ENCODE results near the gene TIMD4.
"Not testable (repeated sequence)": the region's sequence is repeated elsewhere in the genome, so short reads cannot be mapped to it uniquely, and the experiment has no call there.

TIMD4 gene

DNA sequence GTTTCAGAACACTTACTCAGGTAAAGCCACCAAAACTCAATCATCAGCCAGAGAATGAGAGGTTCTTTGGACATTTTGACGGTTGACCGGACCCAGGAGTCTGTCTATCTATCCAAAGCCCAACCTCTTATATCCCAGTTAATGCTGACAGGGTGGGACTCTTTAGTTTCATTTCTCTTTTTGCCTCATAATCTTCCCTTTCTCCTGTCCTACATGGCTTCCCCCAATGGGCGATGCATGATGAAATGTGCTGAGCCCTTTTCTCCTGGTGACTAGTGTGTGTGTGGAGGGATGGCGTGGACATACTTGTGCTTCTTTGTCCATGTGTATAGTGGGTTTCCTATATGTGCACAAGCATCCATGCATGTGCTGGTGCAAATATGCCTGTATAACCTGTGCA, at the start of gene TIMD4:
TSS of gene TIMD4 (minus strand) at position 102 of the 400 bp plus-strand sequence. CDS start at position 74, 28 bp downstream.
- DNase-seq (ENCODE audit: low spot score in 2 of 2) (no peak), ATAC-seq (no peak)
- no peak within 1 kb of the TSS for H3K4me3 Mint-ChIP-seq
- H3K9me3 Mint-ChIP-seq = no peaks in the 10 kb centered on the region
- H3K27ac Mint-ChIP-seq = no peak within 1 kb of the TSS
- no peaks in the 10 kb centered on the region for H3K4me1 Mint-ChIP-seq
- H3K36me3 Mint-ChIP-seq = no peaks in the 10 kb centered on the region

DNA sequence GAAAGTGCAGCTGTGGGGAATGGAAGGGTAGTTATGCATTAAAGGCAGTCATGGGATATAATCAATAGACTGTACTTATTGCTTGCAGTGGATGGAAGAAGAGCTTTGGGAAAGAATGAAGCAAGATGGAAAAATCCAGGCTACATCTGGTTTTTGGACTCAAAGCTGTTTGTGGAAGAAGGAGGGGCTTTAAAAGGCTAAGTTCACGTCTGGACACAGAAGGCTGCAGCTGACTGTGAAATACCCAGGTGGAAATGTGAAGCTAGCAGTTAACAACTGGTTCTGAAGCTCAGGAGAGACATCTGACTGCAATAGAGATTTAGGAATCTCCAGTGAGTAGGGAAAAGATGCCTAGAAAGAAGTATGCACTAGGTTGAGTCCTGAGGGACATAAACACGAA, 43.2 kb upstream of the TIMD4 start:
- Mint-ChIP-seq H3K36me3 (no peaks in the 10 kb centered on the region), H3K4me3 (no peak overlapping the region), H3K9me3 (peaks cover 4% of the 10 kb centered on the region), H3K27ac (no peak overlapping the region), H3K4me1 (peaks cover 21% of the 10 kb centered on the region)
- ATAC-seq (no peak), DNase-seq (ENCODE audit: low spot score in 2 of 2) (no peak)

DNA sequence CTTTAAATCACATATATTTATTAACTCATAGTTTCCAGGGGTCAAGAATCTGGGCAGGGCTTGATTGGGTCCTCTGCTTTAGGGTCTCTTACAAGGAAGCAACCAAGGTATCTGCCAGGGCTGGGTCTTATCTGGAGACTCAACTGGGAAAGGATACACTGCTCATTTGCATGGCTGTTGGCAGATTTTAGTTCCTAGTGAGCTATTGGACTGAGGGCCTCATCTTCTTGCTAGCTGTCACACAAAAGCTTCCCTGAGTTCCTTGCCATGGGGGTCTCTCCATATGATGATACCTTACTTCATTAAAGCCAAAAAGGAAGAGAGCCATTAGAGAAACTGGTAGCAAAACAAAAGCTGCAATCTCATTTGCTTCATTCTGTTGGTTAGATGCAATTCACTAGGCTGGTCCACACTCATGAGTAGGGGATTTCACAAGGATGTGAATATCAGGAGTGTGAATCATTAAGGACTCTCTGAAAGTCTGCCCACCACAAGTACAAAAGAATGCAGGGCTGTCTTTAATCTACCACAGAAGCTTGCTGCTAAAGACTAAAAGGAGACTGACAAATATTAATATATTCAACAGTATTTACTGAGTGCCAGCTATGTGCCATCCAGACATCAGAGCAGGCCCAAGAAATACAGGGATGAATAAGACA, 42.0 kb upstream of the TIMD4 start:
- ATAC-seq = peak; percentile 98
- Mint-ChIP-seq H3K27ac (peak overlapping the region; percentile 24), H3K9me3 (peaks cover 4% of the 10 kb centered on the region), H3K4me3 (no peak overlapping the region), H3K4me1 (peaks cover 21% of the 10 kb centered on the region), H3K36me3 (no peaks in the 10 kb centered on the region)
- no peak for DNase-seq (ENCODE audit: low spot score in 2 of 2)

- peaks cover 9% of the 10 kb centered on the region for H3K4me1 Mint-ChIP-seq
- H3K4me3 Mint-ChIP-seq = no peak overlapping the region
- peak; percentile 31 for ATAC-seq
- no peaks in the 10 kb centered on the region for H3K36me3 Mint-ChIP-seq
- no peak overlapping the region for H3K27ac Mint-ChIP-seq
- no peak for DNase-seq (ENCODE audit: low spot score in 2 of 2)
- H3K9me3 Mint-ChIP-seq = peaks cover 5% of the 10 kb centered on the region
Measured at GRCh38 chr5:156991714-156992113, 28.7 kb upstream of the TIMD4 start.

GRCh38 chr5:156984064-156984463, 21.0 kb upstream of the TIMD4 start:
- H3K4me1 Mint-ChIP-seq = peaks cover 11% of the 10 kb centered on the region
- no peaks in the 10 kb centered on the region for H3K36me3 Mint-ChIP-seq
- H3K9me3 Mint-ChIP-seq = peaks cover 5% of the 10 kb centered on the region
- H3K27ac Mint-ChIP-seq = no peak overlapping the region
- ATAC-seq (no peak), DNase-seq (ENCODE audit: low spot score in 2 of 2) (no peak)
- no peak overlapping the region for H3K4me3 Mint-ChIP-seq

GRCh38 chr5:156981481-156981880, 18.5 kb upstream of the TIMD4 start:
- DNase-seq (ENCODE audit: low spot score in 2 of 2) (no peak), ATAC-seq (no peak)
- no peaks in the 10 kb centered on the region for H3K9me3 Mint-ChIP-seq
- no peak overlapping the region for H3K4me3 Mint-ChIP-seq
- no peaks in the 10 kb centered on the region for H3K36me3 Mint-ChIP-seq
- peaks cover under 1% of the 10 kb centered on the region for H3K4me1 Mint-ChIP-seq
- no peak overlapping the region for H3K27ac Mint-ChIP-seq

DNA sequence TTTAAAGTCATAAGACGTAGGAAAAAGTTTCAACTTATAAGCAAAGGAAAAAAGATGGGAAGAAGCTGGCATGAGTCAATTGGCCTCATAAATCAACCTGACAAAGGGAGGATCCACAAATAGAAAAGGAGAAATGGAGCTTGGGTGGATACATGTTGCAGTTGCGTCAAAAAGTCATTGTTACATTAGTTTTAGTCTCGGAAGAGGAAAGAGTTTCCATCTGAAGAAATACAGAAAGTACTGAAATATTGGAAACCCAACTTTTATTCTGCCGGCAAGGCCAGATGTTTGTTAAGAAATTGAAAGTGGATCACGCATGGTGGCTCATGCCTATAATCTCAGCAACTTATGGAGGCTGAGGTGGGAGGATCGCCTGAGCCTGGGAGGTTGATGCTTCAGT, 11.3 kb upstream of the TIMD4 start:
- no peak overlapping the region for H3K4me3 Mint-ChIP-seq
- H3K4me1 Mint-ChIP-seq = peaks cover 18% of the 10 kb centered on the region
- DNase-seq (ENCODE audit: low spot score in 2 of 2) (no peak), ATAC-seq (no peak)
- H3K36me3 Mint-ChIP-seq = no peaks in the 10 kb centered on the region
- peaks cover 5% of the 10 kb centered on the region for H3K9me3 Mint-ChIP-seq
- peak overlapping the region; percentile 30 for H3K27ac Mint-ChIP-seq

DNA sequence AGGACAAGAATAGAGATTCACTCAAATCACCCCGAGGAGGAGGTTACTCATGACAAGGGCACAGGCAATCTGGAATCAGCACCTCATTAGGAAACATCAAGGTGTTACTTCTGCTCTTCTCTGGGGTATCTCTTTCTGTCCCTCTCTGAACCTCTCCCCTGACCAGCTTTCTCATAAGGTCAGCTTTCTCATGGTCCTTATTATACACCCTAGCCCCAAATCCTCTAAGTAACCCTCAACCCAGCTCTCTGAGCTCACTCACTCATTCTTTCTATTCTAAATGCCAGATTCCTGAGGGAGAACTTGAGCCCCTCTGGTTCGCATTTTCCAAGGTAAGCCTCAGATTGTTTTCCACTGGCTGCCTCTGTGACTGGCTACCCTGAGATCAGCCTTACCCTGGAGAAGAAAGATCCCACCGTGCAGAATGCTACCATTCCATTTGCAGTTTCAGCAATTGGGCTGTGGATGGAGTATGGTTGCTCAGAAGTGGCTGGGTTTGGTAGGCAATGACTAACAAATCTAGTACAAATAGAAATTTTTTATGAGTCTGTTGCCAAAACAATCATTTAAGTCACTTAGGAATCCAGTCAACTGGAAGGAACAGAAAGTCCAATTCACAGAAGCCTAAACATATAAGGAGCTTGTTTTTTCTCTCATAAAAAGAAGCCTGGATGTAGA, 9.0 kb upstream of the TIMD4 start:
- no peak for DNase-seq (ENCODE audit: low spot score in 2 of 2)
- Mint-ChIP-seq H3K27ac (peak overlapping the region; percentile 32), H3K4me1 (peaks cover 18% of the 10 kb centered on the region), H3K4me3 (no peak overlapping the region), H3K36me3 (no peaks in the 10 kb centered on the region), H3K9me3 (peaks cover 5% of the 10 kb centered on the region)
- ATAC-seq = peak; percentile 42

DNA sequence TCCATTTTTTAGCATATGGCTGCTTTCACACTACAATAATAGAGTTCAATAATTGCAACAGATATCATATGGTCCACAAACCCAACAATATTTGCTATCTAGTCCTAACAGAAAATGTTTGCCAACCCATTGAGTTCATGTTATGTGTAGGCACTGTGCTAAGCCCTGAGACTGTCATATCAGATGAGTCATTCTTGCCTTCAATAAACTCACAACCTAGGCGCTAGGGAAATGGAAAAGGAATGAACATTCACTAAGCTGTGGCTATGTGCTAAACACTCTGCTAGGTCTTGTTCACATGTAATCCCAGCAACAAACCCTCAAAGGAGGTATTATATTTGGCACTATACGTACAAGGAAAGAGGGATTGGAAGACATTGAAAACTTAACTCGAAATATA, 8.4 kb upstream of the TIMD4 start:
- Mint-ChIP-seq H3K27ac (peak overlapping the region; percentile 32), H3K4me1 (peaks cover 18% of the 10 kb centered on the region), H3K9me3 (peaks cover 5% of the 10 kb centered on the region), H3K36me3 (no peaks in the 10 kb centered on the region), H3K4me3 (no peak overlapping the region)
- no peak for DNase-seq (ENCODE audit: low spot score in 2 of 2)
- peak; percentile 80 for ATAC-seq

DNA sequence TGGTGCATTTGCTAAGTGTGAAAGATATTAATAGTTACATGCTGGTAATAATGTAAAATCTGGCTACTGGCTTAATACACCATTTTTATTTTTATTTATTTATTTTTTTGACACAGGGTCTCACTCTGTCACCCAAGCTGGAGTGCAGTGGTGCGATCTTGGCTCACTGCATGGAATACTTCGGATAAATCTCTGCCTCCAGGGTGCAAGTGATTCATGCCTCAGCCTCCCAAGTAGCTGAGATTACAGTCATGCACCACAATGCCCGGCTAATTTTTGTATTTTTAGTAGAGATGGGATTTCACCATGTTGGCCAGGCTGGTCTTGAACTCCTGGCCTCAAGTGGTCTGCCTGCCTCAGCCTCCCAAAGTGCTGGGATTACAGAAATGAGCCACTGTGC, 4.4 kb upstream of the TIMD4 start:
- ATAC-seq; H3K36me3 Mint-ChIP-seq; H3K9me3 Mint-ChIP-seq; H3K27ac Mint-ChIP-seq; DNase-seq (ENCODE audit: low spot score in 2 of 2); H3K4me3 Mint-ChIP-seq: not testable (repeated sequence)
- H3K4me1 Mint-ChIP-seq = peaks cover 12% of the 10 kb centered on the region

- H3K27ac Mint-ChIP-seq = no peak overlapping the region
- peaks cover 6% of the 10 kb centered on the region for H3K4me1 Mint-ChIP-seq
- ATAC-seq = no peak
Measured at GRCh38 chr5:156956321-156956720, 6.7 kb downstream of the TIMD4 start.

DNA sequence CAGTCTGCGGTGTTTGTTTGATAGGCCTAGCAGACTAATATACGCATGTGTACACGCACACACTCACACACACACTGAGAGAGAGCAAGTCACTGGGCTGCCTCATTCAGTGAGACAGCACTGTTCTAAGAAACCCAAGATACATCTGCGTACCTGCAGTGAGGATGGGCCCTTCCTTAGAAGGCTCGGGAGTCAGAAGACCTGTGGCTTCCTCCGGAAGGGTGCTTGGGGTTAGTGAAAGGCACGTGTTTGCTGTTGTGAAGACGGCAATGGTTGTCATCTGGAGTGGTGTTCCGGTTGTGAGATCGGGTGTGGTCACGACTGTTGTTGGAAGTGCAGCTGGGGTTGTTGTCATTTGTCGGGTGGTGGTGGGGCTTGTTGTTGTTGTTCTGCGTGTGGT, 11.7 kb downstream of the TIMD4 start:
- H3K4me1 Mint-ChIP-seq = peaks cover 6% of the 10 kb centered on the region
- no peaks in the 10 kb centered on the region for H3K9me3 Mint-ChIP-seq
- H3K4me3 Mint-ChIP-seq = no peak overlapping the region
- no peaks in the 10 kb centered on the region for H3K36me3 Mint-ChIP-seq
- peak overlapping the region; percentile 37 for H3K27ac Mint-ChIP-seq
- DNase-seq (ENCODE audit: low spot score in 2 of 2) = no peak
- ATAC-seq = peak; percentile 44

More at GRCh38 chr5:156956321-156956720, 6.7 kb downstream of the TIMD4 start:
- no peak overlapping the region for H3K4me3 Mint-ChIP-seq
- H3K9me3 Mint-ChIP-seq = no peaks in the 10 kb centered on the region
- no peaks in the 10 kb centered on the region for H3K36me3 Mint-ChIP-seq
- DNase-seq (ENCODE audit: low spot score in 2 of 2) = no peak

DNA sequence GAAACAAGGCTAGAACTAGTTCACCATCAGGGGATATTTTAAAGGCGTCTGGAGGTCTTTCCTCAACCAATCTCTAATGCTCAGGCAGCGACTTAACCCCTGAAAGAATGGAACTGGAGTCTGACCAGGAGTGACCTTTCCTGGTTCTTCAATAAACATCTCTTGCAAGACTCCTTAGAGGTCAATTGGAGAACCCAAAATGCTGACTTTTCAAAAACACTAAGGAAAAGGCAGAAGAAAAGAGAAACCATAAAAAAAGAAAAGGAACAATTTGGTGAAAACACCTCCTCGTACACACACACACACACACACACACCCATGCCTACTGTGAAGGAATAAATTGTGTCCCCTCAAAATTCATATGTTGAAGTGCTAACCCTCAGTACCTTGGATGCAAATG, 12.3 kb downstream of the TIMD4 start:
- no peak overlapping the region for H3K27ac Mint-ChIP-seq
- peaks cover 6% of the 10 kb centered on the region for H3K4me1 Mint-ChIP-seq
- ATAC-seq (no peak), DNase-seq (ENCODE audit: low spot score in 2 of 2) (no peak)
- no peaks in the 10 kb centered on the region for H3K9me3 Mint-ChIP-seq
- H3K4me3 Mint-ChIP-seq = no peak overlapping the region
- H3K36me3 Mint-ChIP-seq = no peaks in the 10 kb centered on the region

GRCh38 chr5:156949424-156949823, 13.6 kb downstream of the TIMD4 start:
- no peaks in the 10 kb centered on the region for H3K9me3 Mint-ChIP-seq
- H3K36me3 Mint-ChIP-seq = no peaks in the 10 kb centered on the region
- no peak overlapping the region for H3K27ac Mint-ChIP-seq
- H3K4me3 Mint-ChIP-seq = no peak overlapping the region
- DNase-seq (ENCODE audit: low spot score in 2 of 2) (no peak), ATAC-seq (no peak)
- H3K4me1 Mint-ChIP-seq = peaks cover 5% of the 10 kb centered on the region

DNA sequence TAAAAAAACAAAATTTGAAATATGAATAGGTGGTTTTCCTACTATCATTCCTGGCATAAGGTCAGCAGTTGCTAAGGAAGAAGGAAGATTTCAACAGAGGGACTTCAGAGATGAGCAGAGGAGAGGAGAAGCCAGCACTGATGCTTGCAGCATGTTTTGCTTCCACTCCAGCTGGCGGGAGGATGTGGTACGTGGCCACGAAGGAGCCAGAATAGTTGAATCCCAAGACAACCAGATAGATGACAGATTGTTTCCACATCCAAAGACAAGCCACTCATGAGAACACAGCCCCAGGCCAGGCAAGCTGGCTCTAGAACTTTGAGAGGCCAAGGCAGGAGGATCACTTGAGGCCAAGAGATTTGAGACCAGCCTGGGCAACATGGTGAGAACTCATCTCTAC, 15.1 kb downstream of the TIMD4 start:
- DNase-seq (ENCODE audit: low spot score in 2 of 2) = no peak
- ATAC-seq = peak; percentile 51
- no peak overlapping the region for H3K4me3 Mint-ChIP-seq
- H3K27ac Mint-ChIP-seq = no peak overlapping the region
- H3K36me3 Mint-ChIP-seq = no peaks in the 10 kb centered on the region
- H3K4me1 Mint-ChIP-seq = no peaks in the 10 kb centered on the region
- no peaks in the 10 kb centered on the region for H3K9me3 Mint-ChIP-seq

DNA sequence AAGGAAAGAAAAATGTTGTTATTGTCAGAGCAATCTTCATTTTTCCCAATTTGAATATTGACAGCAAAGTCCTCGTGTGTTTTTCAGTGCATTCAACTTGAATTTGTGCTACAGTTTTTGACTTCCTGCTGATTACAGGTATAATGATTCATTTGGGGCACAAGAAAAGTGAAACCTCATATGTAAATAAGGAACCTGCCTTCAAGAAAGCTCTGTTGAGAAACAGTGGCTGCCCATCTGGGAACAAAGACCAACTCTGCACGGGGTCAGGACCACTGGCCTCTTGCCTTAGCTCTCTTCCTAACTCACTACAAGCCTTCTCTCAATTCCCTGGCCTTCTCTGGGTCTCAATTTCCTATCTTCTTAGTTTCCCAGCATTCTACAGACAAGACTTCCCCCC, 21.0 kb downstream of the TIMD4 start:
- Mint-ChIP-seq H3K36me3 (peaks cover 4% of the 10 kb centered on the region), H3K27ac (peak overlapping the region; percentile 13), H3K9me3 (no peaks in the 10 kb centered on the region), H3K4me1 (peaks cover 32% of the 10 kb centered on the region), H3K4me3 (no peak overlapping the region)
- DNase-seq (ENCODE audit: low spot score in 2 of 2) (no peak), ATAC-seq (peak; percentile 62)
